Activated CD8-positive, alpha-beta memory T cell treated with anti-CD3 and anti-CD28 coated beads, Interleukin-2, amount 50 U/mL, for 48 hours (primary cell): ENCODE data around the gene AGPAT4.

Experiments used
- DNase-seq: peaks from one replicate; pipeline ENCODE4 v3.0.0-alpha.2; 2020

AGPAT4 gene

GRCh38 chr6:161105408-161105807, 168.5 kb downstream of the AGPAT4 start:
- DNase-seq: no peak

GRCh38 chr6:161104966-161105365, 168.9 kb downstream of the AGPAT4 start:
- no peak for DNase-seq

- DNase-seq: no peak
Measured at GRCh38 chr6:161103475-161103874, 170.4 kb downstream of the AGPAT4 start.

GRCh38 chr6:161101517-161101916, 172.3 kb downstream of the AGPAT4 start:
- no peak for DNase-seq

GRCh38 chr6:161100072-161100471, 173.8 kb downstream of the AGPAT4 start:
- no peak for DNase-seq

- DNase-seq: no peak
Measured at GRCh38 chr6:161095916-161096315, 177.9 kb downstream of the AGPAT4 start.

GRCh38 chr6:161094955-161095354, 178.9 kb downstream of the AGPAT4 start:
- DNase-seq: no peak

GRCh38 chr6:161091972-161092701, 181.7 kb downstream of the AGPAT4 start:
- no peak for DNase-seq

- DNase-seq: no peak
Measured at GRCh38 chr6:161091151-161091550, 182.7 kb downstream of the AGPAT4 start.

- no peak for DNase-seq
Measured at GRCh38 chr6:161088676-161089328, 185.1 kb downstream of the AGPAT4 start.

- no peak for DNase-seq
Measured at GRCh38 chr6:161085246-161085645, 188.6 kb downstream of the AGPAT4 start.

GRCh38 chr6:161082215-161082614, 191.6 kb downstream of the AGPAT4 start:
- no peak for DNase-seq

- no peak for DNase-seq
Measured at GRCh38 chr6:161080263-161080970, 193.4 kb downstream of the AGPAT4 start.
